ENCODE data around the gene MACROD2. TPM values are rescaled to one million over a fixed set of nuclear protein-coding genes. Genes with fewer than 3 reads are reported as not detected.

Gene MACROD2
- total RNA-seq, 1 donor from 2014 or later: 4.2 TPM

DNA sequence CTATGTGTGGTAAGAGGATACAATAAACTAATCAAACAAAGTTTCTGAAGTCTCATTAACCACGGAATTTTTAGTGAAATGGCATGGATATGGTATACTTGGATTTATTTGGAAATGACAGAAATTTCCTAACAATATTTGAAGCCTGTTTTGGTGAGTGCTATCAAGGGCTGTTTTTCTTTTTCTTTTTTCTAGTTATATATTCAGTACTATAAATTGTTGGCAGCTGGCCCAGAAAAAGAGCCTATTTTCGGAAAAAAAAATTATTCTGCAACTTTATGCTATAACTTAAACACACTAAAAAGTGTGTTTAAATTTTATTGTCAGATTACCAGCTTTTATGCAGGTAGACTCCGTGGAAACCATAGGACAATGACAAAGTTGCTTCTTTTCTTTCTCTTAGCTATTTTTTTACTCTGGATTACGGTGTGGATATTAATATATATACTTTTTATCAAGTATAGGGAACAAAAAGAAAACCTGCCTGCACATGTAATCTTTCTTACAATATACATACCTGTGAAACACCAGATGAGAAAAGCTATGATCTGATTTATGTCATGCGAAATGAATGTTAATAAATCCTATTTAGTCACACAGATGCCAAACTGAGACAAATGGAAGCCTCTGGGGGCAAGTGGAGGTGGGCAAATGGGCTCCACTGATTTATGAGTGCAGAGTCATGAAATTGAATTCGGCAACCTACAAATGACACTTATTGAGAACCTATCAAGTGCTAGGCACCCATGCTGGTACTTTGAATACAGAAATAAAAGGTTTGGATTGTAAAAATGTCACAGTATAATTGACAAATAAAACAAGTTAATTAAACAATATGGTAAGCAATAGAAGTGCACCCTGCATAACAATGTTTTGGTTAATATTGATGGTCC is 1261.6 kb downstream of the MACROD2 start:
- ATAC-seq (ENCODE audit: poor library complexity): no peak

DNA sequence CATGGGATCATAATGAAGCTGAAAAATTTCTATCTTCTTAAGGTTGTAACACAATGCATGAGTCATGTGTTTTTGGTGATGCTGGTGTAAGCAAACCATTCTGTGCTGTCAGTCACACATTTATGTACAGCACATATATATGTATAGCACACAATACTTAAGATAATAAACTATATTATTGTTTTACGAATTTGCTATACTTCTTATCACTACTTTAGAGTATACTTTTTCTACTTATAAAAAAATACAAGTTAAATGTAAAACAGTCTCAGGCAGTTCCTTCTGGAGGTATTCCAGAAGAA is 1262.2 kb downstream of the MACROD2 start:
- DNase-seq: no peak

More for the DNA sequence above, 1261.6 kb downstream of the MACROD2 start:
- DNase-seq: no peak
- intact Hi-C loops (cut with DNase I): no loop called here

DNA sequence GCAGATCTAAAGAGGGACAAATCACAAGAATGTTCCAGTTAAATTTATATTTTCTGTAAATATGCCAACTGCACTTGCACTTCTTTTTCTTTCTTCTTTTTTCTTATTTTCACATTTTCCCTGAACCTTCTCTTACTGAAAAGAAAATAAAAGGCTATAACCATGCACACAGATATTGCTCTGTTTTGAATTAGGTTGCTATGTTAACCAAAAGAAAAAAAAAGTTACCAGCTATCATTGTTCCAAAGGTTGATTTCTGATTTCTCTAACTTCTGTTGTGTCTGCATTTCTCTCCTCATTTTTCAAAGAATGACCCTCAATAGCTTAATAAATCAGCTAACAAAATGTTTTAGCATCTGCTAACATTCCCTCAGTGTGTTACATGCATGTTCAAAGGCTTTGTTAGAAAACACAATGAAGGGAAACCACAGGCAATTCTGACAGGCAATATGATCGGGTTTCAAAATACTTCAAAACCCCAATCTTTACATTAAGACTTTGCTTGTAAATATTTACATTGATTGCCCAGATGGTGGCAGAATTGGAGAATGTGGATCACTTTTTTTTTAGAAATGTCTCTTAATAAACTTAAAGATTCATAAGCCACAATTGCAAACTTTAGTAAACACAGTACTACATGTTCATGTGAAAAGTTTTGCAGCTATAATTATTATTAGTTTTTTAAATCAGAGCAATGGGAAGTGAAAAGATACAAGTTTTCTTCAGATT is 1270.4 kb downstream of the MACROD2 start:
- intact Hi-C loops (cut with DNase I): no loop called here
- no peak for ATAC-seq (ENCODE audit: poor library complexity)
- no peak for DNase-seq

More for the DNA sequence above, 1262.2 kb downstream of the MACROD2 start:
- intact Hi-C loops (cut with DNase I): no loop called here
- no peak for ATAC-seq (ENCODE audit: poor library complexity)

DNA sequence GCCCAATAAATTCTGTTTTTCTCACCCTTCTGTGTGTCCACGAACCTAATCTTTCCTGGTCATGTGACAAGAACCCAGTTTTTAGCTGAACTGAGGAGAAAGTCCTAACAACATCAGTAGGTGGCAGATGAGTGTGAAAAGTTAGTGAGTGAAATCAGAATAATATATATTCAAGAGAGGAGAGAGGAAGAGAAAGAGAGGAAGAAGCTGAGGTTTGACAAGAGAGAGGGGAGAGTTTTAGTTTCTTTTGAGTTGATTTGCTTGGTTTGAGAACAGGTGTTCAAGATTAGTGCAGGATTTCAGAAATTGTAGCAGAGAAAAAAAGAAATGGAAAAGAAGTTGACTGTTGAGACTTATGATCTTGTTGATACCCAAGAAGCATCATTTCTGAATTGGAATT is 1272.6 kb downstream of the MACROD2 start:
- no peak for ATAC-seq (ENCODE audit: poor library complexity)
- DNase-seq: no peak
- intact Hi-C loops (cut with DNase I): no loop called here

DNA sequence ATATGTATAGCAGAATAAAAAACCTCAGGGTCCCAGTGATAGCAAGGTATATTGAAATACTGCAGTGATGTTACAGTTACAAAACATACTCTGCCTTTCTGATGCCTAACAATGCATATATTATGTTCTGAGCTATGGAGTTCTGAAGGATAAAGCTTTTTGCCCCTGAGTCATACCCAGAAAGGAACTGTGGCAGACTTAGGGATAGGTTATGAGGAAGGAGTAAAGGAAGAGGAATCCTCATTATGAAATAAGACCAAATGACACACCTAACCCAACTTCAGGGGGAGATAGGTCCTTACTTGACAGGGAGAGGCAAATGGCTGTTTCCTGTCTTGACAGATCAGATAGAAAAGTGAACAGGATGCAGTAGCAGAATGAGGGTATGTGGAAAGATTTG is 1282.7 kb downstream of the MACROD2 start:
- no peak for ATAC-seq (ENCODE audit: poor library complexity)
- intact Hi-C loops (cut with DNase I): no loop called here
- DNase-seq: no peak

DNA sequence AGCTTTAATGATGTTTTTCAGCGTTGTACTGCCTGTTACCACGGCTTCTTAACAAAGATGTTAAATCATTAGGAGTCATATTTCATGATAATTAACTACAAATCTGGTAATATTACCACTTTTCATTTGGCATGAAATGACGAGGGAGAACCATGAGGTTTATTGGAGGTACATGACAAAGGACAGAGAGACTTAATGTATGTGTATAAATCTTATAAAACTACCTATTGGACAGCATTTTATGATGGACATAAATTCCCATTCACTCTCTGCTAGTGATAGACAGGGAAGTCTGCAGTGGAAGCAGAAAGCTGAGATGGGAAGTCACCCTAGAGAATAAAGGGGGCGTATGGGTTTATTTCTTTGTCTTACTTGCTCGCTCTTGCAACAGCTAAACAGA is 1292.0 kb downstream of the MACROD2 start:
- intact Hi-C loops (cut with DNase I): no loop called here
- ATAC-seq (ENCODE audit: poor library complexity): no peak
- no peak for DNase-seq

DNA sequence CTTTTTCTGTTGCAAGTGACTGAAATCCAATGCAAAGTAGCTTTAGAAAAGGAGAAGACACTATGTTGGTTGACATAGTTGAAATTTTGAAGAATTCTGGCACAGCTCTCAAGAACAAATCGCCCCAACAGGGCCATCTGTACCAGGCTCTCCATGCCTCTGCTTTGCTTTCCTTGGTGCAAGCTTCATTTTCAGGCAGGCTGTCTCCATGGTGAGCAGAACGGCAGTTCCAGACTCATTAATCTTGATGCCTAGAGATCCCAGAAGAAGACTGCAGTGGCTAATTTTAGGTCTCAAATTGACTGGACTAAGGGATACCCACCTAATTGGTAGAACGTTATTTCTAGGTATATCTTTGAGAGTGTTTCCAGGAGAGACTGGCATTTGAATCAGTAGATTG is 1292.8 kb downstream of the MACROD2 start:
- ATAC-seq (ENCODE audit: poor library complexity) (no peak), DNase-seq (no peak)
- intact Hi-C loops (cut with DNase I): no loop called here

DNA sequence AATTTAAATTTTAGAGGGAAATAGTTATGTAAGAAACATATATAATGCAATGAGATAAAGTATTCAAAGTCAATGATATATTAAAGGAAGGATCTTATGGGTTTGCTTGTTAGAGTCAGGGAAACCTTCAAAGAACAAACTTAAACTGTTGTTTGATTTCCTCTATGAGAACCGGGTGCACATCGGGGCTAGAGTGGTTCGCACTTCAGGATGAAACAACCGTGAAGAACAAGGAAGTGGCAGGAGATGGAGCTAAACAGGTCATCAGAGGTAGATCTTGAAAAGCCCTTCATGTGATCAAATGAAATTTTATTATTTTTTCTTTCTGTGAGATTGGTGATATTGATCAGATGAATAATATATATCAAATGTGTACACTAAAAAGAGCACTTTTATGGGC is 1294.0 kb downstream of the MACROD2 start:
- intact Hi-C loops (cut with DNase I): no loop called here
- ATAC-seq (ENCODE audit: poor library complexity) (no peak), DNase-seq (no peak)

DNA sequence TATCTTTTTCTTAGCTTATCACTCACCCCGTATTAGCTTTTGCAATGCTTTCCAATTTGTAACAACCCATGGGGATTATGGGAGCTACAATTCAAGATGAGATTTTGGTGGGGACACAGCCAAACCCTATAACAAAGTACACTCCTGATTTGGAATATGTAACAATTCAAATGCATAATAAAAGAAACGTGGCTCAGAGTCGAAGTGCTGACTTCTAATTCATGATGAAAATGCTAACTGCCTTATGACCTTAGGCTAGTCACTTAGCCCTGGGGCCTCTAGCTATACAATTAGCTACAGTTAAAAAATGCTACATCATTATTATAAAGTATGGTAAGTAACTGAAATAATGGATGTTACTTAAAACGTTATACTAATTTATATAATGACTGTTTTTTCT is 1297.1 kb downstream of the MACROD2 start:
- DNase-seq: no peak
- ATAC-seq (ENCODE audit: poor library complexity): no peak
- intact Hi-C loops (cut with DNase I): no loop called here

DNA sequence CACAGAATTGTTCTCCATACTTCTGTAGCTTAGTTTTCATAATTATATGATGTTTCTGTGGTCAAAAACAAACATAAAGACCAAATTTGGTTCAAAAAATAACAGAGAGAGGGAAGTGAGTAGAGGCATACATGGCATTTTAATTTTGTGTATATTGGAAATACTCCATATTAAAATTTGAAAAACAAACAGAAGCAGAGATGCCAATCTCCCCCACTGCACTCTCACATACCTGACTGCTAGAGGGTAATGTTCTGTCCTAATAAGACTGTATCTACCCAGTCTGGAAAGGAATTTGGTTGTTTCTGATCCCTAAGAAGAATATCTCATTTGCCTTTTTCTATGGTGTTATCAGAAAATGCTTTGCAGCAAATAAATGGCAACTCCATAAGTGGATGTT is 1301.1 kb downstream of the MACROD2 start:
- ATAC-seq (ENCODE audit: poor library complexity) (no peak), DNase-seq (no peak)
- intact Hi-C loops (cut with DNase I): no loop called here

DNA sequence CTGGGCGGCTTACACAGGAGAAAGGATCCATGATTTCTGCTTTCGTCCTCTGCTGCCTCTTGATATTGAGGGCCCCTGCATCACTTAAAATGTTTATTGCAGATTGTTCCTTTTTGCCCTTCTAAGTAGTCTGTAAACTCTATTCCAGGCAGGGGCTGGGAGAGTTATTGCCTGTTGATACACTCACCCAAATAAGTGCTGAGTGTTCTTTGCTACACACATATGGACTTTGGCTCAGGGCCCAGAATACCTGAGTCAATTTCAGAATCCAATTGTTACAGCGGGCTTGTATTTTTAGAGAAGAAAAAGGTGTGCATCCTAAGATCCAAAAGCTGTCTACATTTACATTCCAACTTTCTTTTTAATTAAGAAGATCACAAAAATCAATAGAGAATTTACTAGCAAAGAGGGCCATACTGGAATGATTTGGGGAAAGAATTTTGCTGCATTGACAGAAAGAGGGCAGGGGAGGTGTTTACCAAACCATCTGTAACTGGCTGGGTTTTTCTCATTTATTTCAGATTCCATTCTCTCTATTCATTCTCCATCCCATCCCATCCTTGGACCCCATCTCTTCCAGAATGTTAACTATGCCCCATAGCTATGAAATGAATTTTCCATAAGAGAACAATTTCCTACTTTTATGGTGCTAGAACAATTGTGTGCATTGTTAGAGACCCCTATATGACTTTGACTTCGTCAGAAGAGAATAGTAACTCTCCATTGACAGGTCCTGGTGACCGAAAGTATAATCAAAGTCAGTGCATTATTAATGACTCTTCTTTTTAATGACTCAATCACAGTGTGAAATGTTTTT is 1302.0 kb downstream of the MACROD2 start:
- no peak for DNase-seq
- intact Hi-C loops (cut with DNase I): no loop called here
- no peak for ATAC-seq (ENCODE audit: poor library complexity)

DNA sequence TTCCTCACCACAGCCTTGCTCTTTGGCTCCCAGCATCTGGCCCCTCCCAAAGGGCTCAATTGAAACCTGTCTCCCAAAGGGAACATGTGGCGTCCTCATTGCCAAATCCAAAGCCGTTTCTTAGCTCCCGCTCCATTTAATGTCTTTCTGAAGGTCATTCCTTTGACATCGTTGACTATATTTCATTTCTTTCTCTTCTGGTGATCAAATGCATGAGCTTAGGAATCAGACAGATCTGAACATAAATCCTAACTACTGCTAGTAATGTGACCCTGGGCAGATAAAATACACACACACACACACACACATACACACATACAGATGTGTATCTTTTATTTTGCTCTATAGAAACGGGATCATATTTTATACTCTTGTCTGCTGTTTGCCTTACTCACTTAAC is 1306.8 kb downstream of the MACROD2 start:
- ATAC-seq (ENCODE audit: poor library complexity): no peak
- DNase-seq: no peak
- intact Hi-C loops (cut with DNase I): no loop called here

DNA sequence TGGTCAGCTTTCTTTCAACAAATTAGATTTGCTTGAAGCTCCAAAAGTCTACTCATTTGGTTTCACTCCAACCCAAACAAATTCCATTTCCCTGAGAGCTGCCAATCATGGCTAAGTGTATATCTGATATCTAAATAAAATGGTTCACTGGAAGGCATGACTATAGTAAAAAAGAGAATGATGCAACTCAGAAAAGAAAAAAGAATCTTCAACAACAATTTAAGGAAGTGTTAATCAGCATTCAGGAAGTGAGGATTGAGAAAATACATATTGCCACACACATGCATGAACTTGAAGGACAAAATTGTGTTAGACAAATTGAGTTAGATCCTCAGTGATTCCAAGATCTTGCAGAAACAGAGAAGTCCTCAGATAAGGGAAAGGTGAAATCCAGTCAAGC is 1315.0 kb downstream of the MACROD2 start:
- intact Hi-C loops (cut with DNase I): no loop called here
- no peak for DNase-seq
- ATAC-seq (ENCODE audit: poor library complexity): no peak

DNA sequence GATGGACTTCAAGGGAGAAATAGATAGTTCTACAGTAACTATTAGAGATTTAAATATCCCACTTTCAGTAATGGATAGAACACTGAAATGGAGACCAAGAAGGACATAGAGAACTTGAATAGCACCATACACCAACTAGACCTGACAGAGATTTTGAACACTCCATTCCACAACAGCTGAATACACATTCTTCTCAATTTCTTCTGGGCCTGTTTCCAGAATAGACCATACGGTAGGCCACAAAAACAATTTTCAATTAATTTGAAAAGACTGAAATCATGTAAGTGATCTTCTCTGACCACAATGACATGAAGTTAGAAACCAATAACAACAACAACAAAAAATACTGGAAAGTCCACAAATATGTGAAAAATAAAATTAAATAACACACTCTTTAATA is 1321.2 kb downstream of the MACROD2 start:
- DNase-seq (no peak), ATAC-seq (ENCODE audit: poor library complexity) (no peak)
- intact Hi-C loops (cut with DNase I): no loop called here

DNA sequence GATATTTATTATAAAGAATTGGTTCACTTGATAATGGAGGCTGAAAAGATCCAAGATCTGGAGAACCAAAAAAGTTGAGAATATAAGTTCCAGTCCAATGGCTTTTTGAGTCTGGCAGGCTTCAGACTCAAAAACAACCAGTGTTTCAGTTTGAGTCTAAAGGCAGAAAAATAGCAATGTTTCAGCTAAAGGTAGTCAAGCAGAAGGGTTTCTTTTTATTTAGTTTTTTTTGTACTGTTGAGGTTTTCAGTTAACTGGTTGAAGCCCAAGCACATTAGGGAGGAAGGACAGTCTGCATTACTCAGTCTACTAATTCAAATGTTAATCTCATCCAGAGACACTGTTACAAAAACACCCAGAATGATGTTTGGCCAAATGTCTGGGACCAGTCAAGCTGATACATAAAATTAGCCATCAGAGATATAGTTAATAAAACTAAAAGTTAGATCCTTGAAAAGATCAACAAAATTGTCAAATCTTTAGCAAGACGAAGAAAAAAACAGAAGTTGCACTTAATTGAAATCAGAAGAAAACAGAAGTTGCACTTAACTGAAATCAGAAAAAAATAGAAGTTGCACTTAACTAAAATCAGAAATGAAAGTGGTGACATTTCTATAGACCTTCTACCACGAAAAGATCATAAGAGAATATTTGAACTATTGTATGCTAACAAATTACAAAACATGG is 1322.4 kb downstream of the MACROD2 start:
- ATAC-seq (ENCODE audit: poor library complexity) (no peak), DNase-seq (no peak)
- intact Hi-C loops (cut with DNase I): no loop called here

DNA sequence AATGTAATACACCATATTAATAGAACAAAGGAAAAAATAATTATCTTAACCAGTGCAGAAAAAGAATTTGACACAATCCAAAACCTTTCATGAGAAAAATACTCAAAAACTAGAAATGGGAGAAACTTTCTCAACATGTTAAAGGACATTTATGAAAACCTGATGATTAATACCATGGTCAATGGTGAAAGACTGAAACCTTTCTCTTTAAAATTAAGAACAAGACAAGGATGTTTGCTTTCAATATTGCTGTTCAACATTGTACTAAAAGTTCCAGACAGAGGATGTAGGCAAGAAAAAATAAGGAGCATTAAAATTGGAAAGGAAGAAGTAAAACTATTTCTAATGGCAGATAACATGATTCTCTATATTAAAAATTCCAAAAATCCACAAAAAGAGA is 1323.4 kb downstream of the MACROD2 start:
- ATAC-seq (ENCODE audit: poor library complexity) (no peak), DNase-seq (no peak)
- intact Hi-C loops (cut with DNase I): no loop called here

DNA sequence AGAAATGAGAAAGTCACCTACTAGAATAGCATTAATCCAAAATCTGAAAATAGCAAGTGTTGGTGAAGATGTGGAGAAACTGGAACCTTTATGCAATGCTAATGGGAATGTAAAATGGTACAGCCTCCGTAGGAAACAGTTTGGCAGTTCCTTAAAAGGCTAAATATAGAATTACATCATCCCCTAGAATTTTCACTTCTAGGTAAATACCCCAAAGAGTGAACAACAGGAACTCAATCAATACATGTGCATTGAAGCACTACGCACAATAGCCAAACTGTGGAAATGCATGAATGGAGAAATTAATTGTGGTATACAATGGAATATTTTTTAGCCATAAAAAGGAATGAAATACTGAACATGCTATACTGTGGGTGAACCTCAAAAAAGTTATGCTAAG is 1324.1 kb downstream of the MACROD2 start:
- ATAC-seq (ENCODE audit: poor library complexity) (no peak), DNase-seq (no peak)
- intact Hi-C loops (cut with DNase I): no loop called here

DNA sequence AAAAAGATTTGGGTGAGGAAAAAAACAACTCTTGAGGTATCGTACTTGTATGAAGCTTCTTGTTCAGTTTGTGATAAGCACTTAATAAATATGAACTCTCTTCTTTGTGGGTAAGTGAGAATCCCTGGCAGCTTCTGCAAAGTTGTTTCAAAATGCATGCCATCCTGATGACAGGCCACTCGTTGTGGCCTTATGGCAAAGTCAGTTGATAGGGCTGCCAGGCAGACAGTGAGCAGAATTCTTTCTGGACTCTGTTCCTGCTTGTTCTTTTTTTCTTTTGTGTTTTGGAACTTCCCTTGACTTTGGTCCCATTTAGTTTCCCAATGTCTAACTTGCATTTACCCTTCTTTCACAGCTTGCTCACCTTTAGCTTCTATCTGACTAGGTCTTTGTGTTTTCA is 1325.6 kb downstream of the MACROD2 start:
- ATAC-seq (ENCODE audit: poor library complexity) (peak; percentile 76), DNase-seq (no peak)
- intact Hi-C loops (cut with DNase I): no loop called here

DNA sequence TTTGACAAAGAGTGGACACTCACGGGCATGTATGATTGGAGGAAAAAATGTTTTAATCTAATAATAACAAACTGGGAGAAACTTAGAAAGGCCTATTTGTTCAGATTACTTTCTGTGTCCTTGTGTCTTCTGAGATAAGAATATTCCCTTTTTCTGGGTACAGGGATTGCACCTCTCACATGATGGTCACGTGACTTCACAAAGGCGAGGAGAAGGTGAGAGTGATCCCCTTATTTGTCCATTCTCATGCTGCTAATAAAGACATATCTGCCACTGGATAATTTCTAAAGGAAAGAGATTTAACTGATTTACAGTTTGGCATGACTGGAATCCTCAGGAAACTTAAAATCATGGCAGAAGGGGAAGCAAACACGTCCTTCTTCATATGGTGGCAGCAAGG is 1331.8 kb downstream of the MACROD2 start:
- DNase-seq (no peak), ATAC-seq (ENCODE audit: poor library complexity) (no peak)
- intact Hi-C loops (cut with DNase I): no loop called here
